CD8-positive, alpha-beta memory T cell (primary cell): ENCODE measurements around the gene PGA3. TPM values are rescaled to one million over a fixed set of nuclear protein-coding genes. Genes with fewer than 3 reads are reported as not detected.

Experiments used
- CTCF ChIA-PET: fragments of 350-600 bp; sonication (Branson Sonifier 250); formaldehyde crosslinking; loops from one replicate; lab custom pipeline; 2021; ENCODE audit warnings: antibody characterized with exemption; lab: Charles Lee
- POLR2A ChIA-PET: fragments of 350-600 bp; sonication (Branson Sonifier 250); formaldehyde crosslinking; loops from one replicate; lab custom pipeline; 2021; ENCODE audit warnings: antibody characterized with exemption; lab: Charles Lee
- DNase-seq, 5 donors: peaks; one replicate each; pipeline versions ENCODE4 v3.0.0 to v3.0.0-alpha.2; 2020 to 2022; ENCODE audit warnings: mixed read lengths in 1 of 5
- H3K27ac ChIP-seq: one replicate; pipeline ENCODE4 v1.7.0; 2013; ENCODE audit warnings: low read depth, mild to moderate bottlenecking, low read length, moderate library complexity
- H3K27me3 ChIP-seq: 2 replicates; pipeline ENCODE4 v1.7.0; 2013; ENCODE audit warnings: low read length, mild to moderate bottlenecking; ENCODE audit not compliant: insufficient read depth, poor library complexity, severe bottlenecking
- H3K36me3 ChIP-seq: 2 replicates; pipeline ENCODE4 v1.7.0; 2013; ENCODE audit warnings: mild to moderate bottlenecking, low read length, moderate library complexity; ENCODE audit not compliant: insufficient read depth
- H3K4me1 ChIP-seq: 2 replicates; pipeline ENCODE4 v1.7.0; 2013; ENCODE audit warnings: mild to moderate bottlenecking, low read length, moderate library complexity; ENCODE audit not compliant: insufficient read depth
- H3K4me3 ChIP-seq: 2 replicates; pipeline ENCODE4 v1.7.0; 2013; ENCODE audit warnings: mild to moderate bottlenecking, low read length
- H3K9me3 ChIP-seq: 2 replicates; pipeline ENCODE4 v1.7.0; 2013; ENCODE audit warnings: mild to moderate bottlenecking, low read length
- H3K27ac Mint-ChIP-seq, 8 donors: one replicate each; pipeline ENCODE4 v1.8.0; 2020 to 2021; ENCODE audit warnings: mixed read lengths in 8 of 8, mild to moderate bottlenecking in 6 of 8, inconsistent platforms in 3 of 8, moderate library complexity in 3 of 8
- H3K27me3 Mint-ChIP-seq, 2 donors: one replicate each; pipeline ENCODE4 v1.8.0; 2020 to 2021; ENCODE audit warnings: mixed read lengths in 2 of 2, mild to moderate bottlenecking in 1 of 2, moderate library complexity in 1 of 2
- H3K36me3 Mint-ChIP-seq, 3 donors: one replicate each; pipeline ENCODE4 v1.8.0; 2020 to 2021; ENCODE audit warnings: mixed read lengths in 3 of 3, inconsistent platforms in 1 of 3, mild to moderate bottlenecking in 1 of 3
- H3K4me1 Mint-ChIP-seq, 3 donors: one replicate each; pipeline ENCODE4 v1.8.0; 2020 to 2021; ENCODE audit warnings: mixed read lengths in 3 of 3, inconsistent platforms in 1 of 3, mild to moderate bottlenecking in 1 of 3
- H3K4me3 Mint-ChIP-seq, 7 donors: one replicate each; pipeline ENCODE4 v1.8.0; 2020 to 2021; ENCODE audit warnings: mixed read lengths in 7 of 7, mild to moderate bottlenecking in 6 of 7, moderate library complexity in 4 of 7, inconsistent platforms in 2 of 7
- H3K9me3 Mint-ChIP-seq, 5 donors: one replicate each; pipeline ENCODE4 v1.8.0; 2020 to 2022; ENCODE audit warnings: mixed read lengths in 5 of 5, mild to moderate bottlenecking in 3 of 5, moderate library complexity in 2 of 5, inconsistent platforms in 1 of 5
- polyA plus RNA-seq: library from polyadenylated mRNA; unstranded; fragments of 300-500 nt; fragmentation: Illumina TruSeq; gene quantifications from one replicate; pipeline ENCODE4 v1.2.3, GENCODE V29; 2021
- total RNA-seq, 2 experiments: library from RNA; stranded (reverse); gene quantifications; one replicate each; pipeline ENCODE4 v1.2.3, GENCODE V29; 2021

Gene PGA3
- total and polyA plus RNA-seq, 3 experiments from 2014 or later: not detected

DNA sequence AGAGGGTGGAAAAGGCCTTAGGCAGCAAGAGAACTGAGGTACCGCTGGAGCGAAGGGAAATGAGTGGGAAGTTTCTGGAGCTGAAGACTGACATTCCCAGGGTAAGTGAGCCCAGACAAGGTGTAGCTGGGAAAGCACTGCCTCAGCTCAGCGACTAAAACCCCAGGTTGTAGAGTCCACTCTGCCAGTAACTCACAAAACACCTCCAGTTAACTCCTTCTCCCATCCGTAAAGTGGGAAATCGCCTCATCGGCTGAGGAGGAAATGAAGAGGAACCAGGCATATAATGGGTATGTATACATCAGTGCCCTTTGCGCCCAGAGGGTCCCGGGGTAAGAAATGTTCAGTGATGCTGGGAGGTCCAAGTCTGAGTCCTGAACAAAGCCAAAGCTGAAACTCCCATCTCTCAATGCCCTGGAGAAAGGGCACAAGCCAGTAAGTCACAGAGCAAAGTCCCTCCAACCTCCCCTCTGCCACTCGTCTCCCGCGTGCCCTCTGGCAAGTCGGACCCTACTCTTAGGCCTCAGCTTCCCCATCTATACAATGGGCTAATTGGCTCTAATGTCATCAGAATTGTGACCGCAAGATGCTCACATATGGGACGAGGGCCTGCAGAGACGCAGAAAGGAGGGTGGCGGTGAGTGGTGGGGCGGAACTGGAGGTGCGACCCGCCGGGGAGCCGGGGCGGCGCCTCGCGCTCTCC, 42.7 kb upstream of the PGA3 start:
- Mint-ChIP-seq H3K27me3 (peaks cover 0 to 2% of the 10 kb centered on the region in 2 donors), H3K4me1 (peaks cover 27 to 56% (median 39%) of the 10 kb centered on the region in 3 donors), H3K27ac (peak overlapping the region; percentile 62 to 98 (median 95)), H3K4me3 (peak overlapping the region; percentile 82 to 94 (median 86)), H3K36me3 (peaks cover 6 to 7% (median 6%) of the 10 kb centered on the region in 3 donors), H3K9me3 (peaks cover 0 to 4% (median 2%) of the 10 kb centered on the region in 5 donors)
- ChIA-PET CTCF (interaction anchor here (1.1 to 1.3 kb wide), 2 partner anchors 11 kb away, joined by 3 to 4 read pairs; no protein-coding TSS in a partner anchor), POLR2A (interaction anchor here (1.3 kb wide), 1 partner anchor 80 kb away, joined by 6 read pairs; no protein-coding TSS in a partner anchor)
- peak in 1 of 5 donors; percentile 17 for DNase-seq
- Histone ChIP-seq H3K36me3 (no peaks in the 10 kb centered on the region), H3K27me3 (no peaks in the 10 kb centered on the region), H3K27ac (peak overlapping the region; percentile 58), H3K9me3 (no peaks in the 10 kb centered on the region), H3K4me1 (peaks cover 24% of the 10 kb centered on the region), H3K4me3 (peak overlapping the region; percentile 53)

DNA sequence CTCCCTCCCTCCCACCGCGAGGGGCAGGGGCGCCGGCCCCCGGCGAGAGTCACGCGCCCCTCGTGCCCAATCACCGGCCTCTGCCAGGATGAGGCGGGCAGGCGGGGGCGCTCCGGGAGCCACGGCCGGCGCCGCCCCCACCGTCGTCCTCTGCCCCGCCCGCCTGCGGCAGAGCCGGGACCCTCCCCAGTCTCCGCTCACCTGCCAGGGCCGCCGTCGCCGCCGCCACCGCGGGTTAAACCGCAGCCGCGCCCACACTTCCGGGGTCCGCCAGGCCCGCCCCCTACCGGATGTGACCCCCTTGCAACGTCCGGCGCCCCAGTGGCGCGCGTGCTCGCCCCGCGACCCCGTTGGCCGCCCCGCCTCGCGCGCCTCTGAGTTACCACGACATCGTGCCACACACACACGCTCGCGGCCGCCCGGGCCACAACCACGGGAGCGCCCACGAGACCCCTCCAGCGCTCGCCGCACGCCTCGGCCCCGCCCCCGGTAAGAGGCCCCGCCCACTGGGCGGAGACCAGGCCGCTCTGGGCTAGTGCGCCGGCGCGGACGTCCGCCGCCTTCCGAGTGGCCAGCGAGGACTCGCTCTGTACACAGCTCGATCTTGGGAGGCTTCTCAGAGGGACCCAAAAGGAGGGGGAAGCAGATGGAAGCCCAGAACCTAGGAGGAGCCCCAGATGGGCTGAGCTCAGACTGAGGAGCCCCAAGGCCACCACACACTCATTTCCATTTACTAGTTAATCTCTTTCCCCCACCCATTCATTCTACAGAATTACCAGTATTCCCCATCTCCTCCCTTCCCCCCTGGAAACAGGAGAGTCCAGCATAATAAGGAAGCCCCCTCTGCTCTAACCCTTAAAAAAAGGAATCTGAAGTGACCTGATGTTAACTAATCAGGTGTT, 41.9 kb upstream of the PGA3 start, which contains the start of gene VPS37C:
TSS of gene VPS37C (minus strand) at position 237 of the 902 bp plus-strand sequence. CDS start 22,597 bp downstream, outside the sequence.
- CTCF ChIA-PET: interaction anchor here (1.1 kb wide), 1 partner anchor 330 kb away, joined by 4 read pairs; no protein-coding TSS in a partner anchor
- POLR2A ChIA-PET: interaction anchor here (0.5 to 1.3 kb wide), 4 partner anchors 43 to 311 kb away, joined by 4 to 7 read pairs (median 6); no protein-coding TSS in a partner anchor
- Mint-ChIP-seq H3K9me3 (peaks cover 0 to 1% (median 0%) of the 10 kb centered on the region in 5 donors), H3K27ac (peak within 1 kb of the TSS; percentile 90 to 98 (median 96)), H3K27me3 (peaks cover 0 to 2% of the 10 kb centered on the region in 2 donors), H3K4me3 (peak within 1 kb of the TSS; percentile 89 to 94 (median 90)), H3K4me1 (peaks cover 27 to 56% (median 39%) of the 10 kb centered on the region in 3 donors), H3K36me3 (peaks cover 2 to 3% (median 2%) of the 10 kb centered on the region in 3 donors)
- peaks cover 24% of the 10 kb centered on the region for H3K4me1 ChIP-seq
- H3K27ac ChIP-seq: peak within 1 kb of the TSS; percentile 58
- no peaks in the 10 kb centered on the region for H3K27me3 ChIP-seq
- H3K9me3 ChIP-seq: no peaks in the 10 kb centered on the region
- peak; percentile 87 to 95 (median 92) for DNase-seq
- H3K36me3 ChIP-seq: no peaks in the 10 kb centered on the region
- peak within 1 kb of the TSS; percentile 53 for H3K4me3 ChIP-seq

DNA sequence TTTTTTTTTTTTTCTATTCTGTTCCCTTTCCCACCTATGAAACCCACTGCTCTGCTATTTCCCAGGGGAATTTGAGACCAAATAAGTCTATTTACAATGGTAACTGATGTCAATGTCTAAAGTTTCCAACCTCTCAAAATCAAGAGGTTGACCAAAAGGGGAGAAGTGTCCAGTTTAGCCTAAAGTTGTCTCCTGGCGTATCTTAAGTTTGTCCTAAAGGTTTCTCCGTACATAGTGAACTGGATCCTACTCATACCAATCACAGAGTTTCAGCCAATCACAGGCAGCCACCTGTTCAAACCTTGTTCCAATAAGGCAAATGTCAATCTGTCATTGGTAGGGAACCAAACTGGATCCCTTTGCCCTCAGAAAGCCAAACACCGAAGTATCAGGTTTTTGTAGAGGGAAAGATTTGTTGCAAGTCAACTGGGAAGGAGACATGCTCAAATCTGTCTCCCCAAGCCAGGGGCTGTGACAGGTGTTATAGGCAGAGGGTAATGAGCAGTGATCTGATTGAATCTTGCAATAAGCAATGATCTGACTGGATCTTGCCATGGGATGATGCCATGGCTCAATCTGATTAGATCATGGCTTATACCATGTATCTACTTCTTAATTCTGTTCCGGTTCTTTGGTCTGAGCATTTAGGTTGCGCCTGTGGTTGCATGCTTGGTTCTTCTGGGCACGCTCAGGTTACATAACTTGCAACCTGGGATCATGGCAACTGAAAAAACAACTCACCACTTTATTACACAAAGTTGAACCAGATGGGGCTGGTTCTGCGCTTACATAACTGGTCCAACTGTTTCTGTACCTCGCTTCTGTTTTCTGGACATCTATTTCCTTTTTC, 41.0 kb upstream of the PGA3 start:
- Histone ChIP-seq H3K4me3 (peak overlapping the region; percentile 53), H3K27ac (peak overlapping the region; percentile 58), H3K36me3 (no peaks in the 10 kb centered on the region), H3K4me1 (peaks cover 24% of the 10 kb centered on the region), H3K9me3 (no peaks in the 10 kb centered on the region), H3K27me3 (no peaks in the 10 kb centered on the region)
- peak overlapping the region; percentile 90 to 97 (median 96) for H3K27ac Mint-ChIP-seq
- CTCF ChIA-PET: interaction anchor here (1.1 kb wide), 1 partner anchor 331 kb away, joined by 4 read pairs; no protein-coding TSS in a partner anchor
- peaks cover 27 to 57% (median 39%) of the 10 kb centered on the region in 3 donors for H3K4me1 Mint-ChIP-seq
- peak in 1 of 5 donors; percentile 25 for DNase-seq
- H3K27me3 Mint-ChIP-seq: peaks cover 0 to 2% of the 10 kb centered on the region in 2 donors
- H3K9me3 Mint-ChIP-seq: no peaks in the 10 kb centered on the region
- H3K36me3 Mint-ChIP-seq: no peaks in the 10 kb centered on the region
- POLR2A ChIA-PET: interaction anchor here (0.7 to 0.9 kb wide), 2 partner anchors 44 to 311 kb away, joined by 6 to 7 read pairs; no protein-coding TSS in a partner anchor
- H3K4me3 Mint-ChIP-seq: peak overlapping the region; percentile 89 to 93 (median 90)

DNA sequence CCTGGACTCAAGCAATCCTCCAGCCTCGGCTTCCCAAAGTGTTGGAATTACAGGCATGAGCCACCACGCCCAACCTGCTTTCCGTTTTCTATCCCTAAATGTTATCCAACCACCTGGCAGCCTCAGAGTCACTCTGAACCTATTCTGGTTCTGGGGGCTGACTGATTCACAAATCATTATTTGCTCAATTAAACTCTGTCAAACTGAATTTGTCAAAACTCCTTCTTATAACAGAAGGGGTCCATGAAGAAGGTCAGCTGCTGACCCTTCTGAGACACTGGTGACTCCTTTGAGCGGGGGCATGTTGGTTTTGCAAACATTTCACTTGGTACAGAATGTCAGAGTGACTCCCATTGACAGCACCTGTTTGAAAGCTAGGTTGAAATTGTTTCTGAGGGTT, 40.3 kb upstream of the PGA3 start:
- H3K4me3 Mint-ChIP-seq: peak overlapping the region in 4 of 7 donors; percentile 10 to 53 (median 46)
- no peaks in the 10 kb centered on the region for H3K9me3 Mint-ChIP-seq
- H3K4me1 Mint-ChIP-seq: peaks cover 27 to 56% (median 39%) of the 10 kb centered on the region in 3 donors
- no peaks in the 10 kb centered on the region for H3K9me3 ChIP-seq
- POLR2A ChIA-PET: no interaction called here
- no peaks in the 10 kb centered on the region for H3K27me3 ChIP-seq
- H3K4me3 ChIP-seq: no peak overlapping the region
- H3K27me3 Mint-ChIP-seq: peaks cover 0 to 2% of the 10 kb centered on the region in 2 donors
- H3K4me1 ChIP-seq: peaks cover 24% of the 10 kb centered on the region
- H3K27ac Mint-ChIP-seq: peak overlapping the region in 4 of 8 donors; percentile 36 to 97 (median 77)
- H3K27ac ChIP-seq: no peak overlapping the region
- CTCF ChIA-PET: no interaction called here
- DNase-seq: no peak
- H3K36me3 ChIP-seq: no peaks in the 10 kb centered on the region
- no peaks in the 10 kb centered on the region for H3K36me3 Mint-ChIP-seq

DNA sequence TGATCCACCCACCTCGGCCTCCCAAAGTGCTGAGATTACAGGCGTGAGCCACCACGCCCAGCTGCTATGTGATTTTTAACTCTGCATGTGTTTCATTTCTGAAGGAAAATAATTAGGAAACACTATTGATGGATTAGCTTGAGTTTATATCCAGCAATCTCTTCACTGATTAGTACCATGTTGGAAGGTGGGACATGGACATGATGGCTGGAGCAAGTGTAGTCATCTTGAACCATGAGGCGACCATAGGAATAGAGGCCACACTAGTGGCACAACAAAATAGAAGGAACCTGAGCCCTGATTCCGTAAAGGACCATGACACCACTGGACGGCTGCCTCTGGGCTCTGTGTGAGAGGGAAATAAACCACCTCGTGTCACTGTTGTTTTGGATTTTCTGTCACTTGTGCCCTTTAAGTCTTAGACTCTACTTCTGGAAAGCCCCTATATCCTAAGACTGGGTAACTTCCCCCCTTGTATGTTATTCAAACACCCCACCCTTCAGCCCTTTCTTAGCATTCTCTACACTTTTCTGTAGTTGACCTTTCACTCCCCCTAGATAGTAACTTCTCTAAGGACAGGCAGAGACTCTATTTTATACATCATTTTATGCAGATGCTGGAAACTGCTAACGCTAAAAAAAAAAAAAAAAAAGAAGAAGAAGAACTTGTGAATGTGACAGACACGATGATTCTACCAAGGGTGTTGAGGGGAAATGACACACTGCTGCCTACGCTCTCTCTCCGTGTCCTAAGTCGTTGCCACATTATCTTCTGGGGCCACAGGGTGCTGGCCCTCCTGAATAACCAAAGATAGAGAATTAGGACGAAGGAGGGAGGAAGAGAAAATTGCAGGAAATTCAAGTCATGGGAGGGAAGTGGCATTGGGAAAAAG, 39.4 kb upstream of the PGA3 start:
- H3K4me3 ChIP-seq: no peak overlapping the region
- POLR2A ChIA-PET: no interaction called here
- peaks cover 0 to 2% of the 10 kb centered on the region in 2 donors for H3K27me3 Mint-ChIP-seq
- no peaks in the 10 kb centered on the region for H3K36me3 Mint-ChIP-seq
- H3K36me3 ChIP-seq: no peaks in the 10 kb centered on the region
- H3K27ac ChIP-seq: no peak overlapping the region
- no peaks in the 10 kb centered on the region for H3K27me3 ChIP-seq
- peaks cover 24% of the 10 kb centered on the region for H3K4me1 ChIP-seq
- H3K27ac Mint-ChIP-seq: peak overlapping the region in 7 of 8 donors; percentile 12 to 91 (median 67)
- no peaks in the 10 kb centered on the region for H3K9me3 ChIP-seq
- peaks cover 27 to 53% (median 33%) of the 10 kb centered on the region in 3 donors for H3K4me1 Mint-ChIP-seq
- H3K9me3 Mint-ChIP-seq: no peaks in the 10 kb centered on the region
- CTCF ChIA-PET: no interaction called here
- no peak for DNase-seq
- H3K4me3 Mint-ChIP-seq: peak overlapping the region in 1 of 7 donors; percentile 34

DNA sequence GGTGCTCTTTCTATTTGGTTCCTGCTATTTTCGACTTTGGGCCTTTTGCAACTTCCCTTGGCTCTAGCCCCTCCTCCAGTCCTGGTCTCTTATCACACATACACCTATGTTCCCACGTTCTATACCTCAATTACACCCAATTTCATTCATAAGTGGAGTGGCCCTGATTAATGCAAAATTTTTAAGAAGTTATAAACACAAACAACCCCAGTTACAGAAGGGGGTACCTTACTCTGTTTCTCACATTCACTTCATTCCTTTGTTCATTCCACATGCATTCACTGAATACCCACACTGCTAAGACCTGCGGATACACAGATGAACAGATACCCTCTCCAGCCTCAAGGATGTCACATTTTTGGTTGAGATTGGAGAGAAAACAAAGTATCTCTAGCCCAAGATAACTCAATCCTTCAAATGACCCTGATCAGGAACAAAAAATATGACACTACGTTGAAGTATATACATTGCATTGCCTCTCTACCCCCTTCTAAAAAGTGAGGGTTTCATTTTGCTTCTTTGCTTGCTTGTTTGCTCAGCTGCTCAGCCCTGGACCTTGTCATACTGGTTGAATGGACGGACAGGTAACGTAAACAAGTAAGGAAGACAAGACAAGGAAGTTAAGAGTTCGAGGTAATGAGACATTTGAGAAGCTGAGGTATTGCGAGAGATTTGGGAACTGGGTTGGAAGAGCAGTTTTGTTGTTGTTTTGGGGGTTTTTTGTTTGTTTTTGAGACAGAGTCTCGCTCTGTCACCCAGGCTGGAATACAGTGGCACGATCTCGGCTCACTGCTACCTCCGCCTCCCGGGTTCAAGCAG, 38.5 kb upstream of the PGA3 start:
- POLR2A ChIA-PET: no interaction called here
- Mint-ChIP-seq H3K36me3 (no peaks in the 10 kb centered on the region), H3K9me3 (no peaks in the 10 kb centered on the region), H3K27me3 (peaks cover 0 to 2% of the 10 kb centered on the region in 2 donors), H3K4me1 (peaks cover 26 to 48% (median 32%) of the 10 kb centered on the region in 3 donors), H3K4me3 (peak overlapping the region in 1 of 7 donors; percentile 34), H3K27ac (peak overlapping the region in 7 of 8 donors; percentile 52 to 91 (median 76))
- Histone ChIP-seq H3K27ac (peak overlapping the region; percentile 6), H3K27me3 (no peaks in the 10 kb centered on the region), H3K9me3 (no peaks in the 10 kb centered on the region), H3K4me1 (peaks cover 24% of the 10 kb centered on the region), H3K4me3 (no peak overlapping the region), H3K36me3 (no peaks in the 10 kb centered on the region)
- DNase-seq: no peak
- CTCF ChIA-PET: no interaction called here
